Liver (tissue), 9 donors: ENCODE data around the gene SMOC1. TPM values are rescaled to one million over a fixed set of nuclear protein-coding genes. Genes with fewer than 3 reads are reported as not detected.

Experiments
- DNase-seq: peaks from one replicate; pipeline ENCODE4 v3.0.0-alpha.2; 2017; ENCODE audit warnings: low spot score
- H3K27ac ChIP-seq, 2 donors: one replicate each; pipeline ENCODE4 v1.7.0; 2013; ENCODE audit warnings: inconsistent platforms in 2 of 2, low read length in 2 of 2, control low read depth in 1 of 2, low read depth in 1 of 2, mild to moderate bottlenecking in 1 of 2
- H3K27me3 ChIP-seq, 4 donors: one replicate each; pipeline versions ENCODE4 v1.6.1 to v1.7.0; 2013; ENCODE audit warnings: low read length in 3 of 4, inconsistent platforms in 1 of 4, mild to moderate bottlenecking in 1 of 4, moderate library complexity in 1 of 4; ENCODE audit not compliant: control insufficient read depth in 4 of 4, insufficient read depth in 4 of 4
- H3K36me3 ChIP-seq, 4 donors: one replicate each; pipeline versions ENCODE4 v1.6.1 to v1.7.0; 2013; ENCODE audit warnings: low read length in 3 of 4, mild to moderate bottlenecking in 3 of 4, low read depth in 1 of 4, moderate library complexity in 1 of 4; ENCODE audit not compliant: control insufficient read depth in 4 of 4, insufficient read depth in 3 of 4
- H3K4me1 ChIP-seq, 4 donors: one replicate each; pipeline versions ENCODE4 v1.6.1 to v1.7.0; 2013; ENCODE audit warnings: low read length in 3 of 4, mild to moderate bottlenecking in 3 of 4, moderate library complexity in 1 of 4; ENCODE audit not compliant: control insufficient read depth in 4 of 4, insufficient read depth in 4 of 4
- H3K4me3 ChIP-seq, 3 donors: one replicate each; pipeline versions ENCODE4 v1.6.1 to v1.7.0; 2013; ENCODE audit warnings: low read length in 3 of 3, control low read depth in 1 of 3, low read depth in 1 of 3, mild to moderate bottlenecking in 1 of 3
- H3K9ac ChIP-seq, 2 donors: one replicate each; pipeline ENCODE4 v1.7.0; 2013; ENCODE audit warnings: low read length in 2 of 2, mild to moderate bottlenecking in 2 of 2, moderate library complexity in 2 of 2, control low read depth in 1 of 2, low read depth in 1 of 2
- H3K9me3 ChIP-seq, 4 donors: one replicate each; pipeline versions ENCODE4 v1.6.1 to v1.7.0; 2013; ENCODE audit warnings: low read length in 3 of 4; ENCODE audit not compliant: control insufficient read depth in 4 of 4
- EGR1 ChIP-seq, 2 donors: IDR thresholded peaks; 2 replicates each; pipeline ENCODE4 v1.6.1; 2016 to 2018; ENCODE audit warnings: antibody characterized with exemption in 2 of 2, low read depth in 2 of 2
- FOXA1 ChIP-seq: IDR thresholded peaks from 2 replicates; pipeline ENCODE4 v1.6.1; 2016; ENCODE audit warnings: antibody characterized with exemption
- FOXA2 ChIP-seq: IDR thresholded peaks from 2 replicates; pipeline ENCODE4 v1.6.1; 2016; ENCODE audit warnings: antibody characterized with exemption
- GABPA ChIP-seq, 2 donors: IDR thresholded peaks in 1 of 2; conservative IDR thresholded peaks in 1 of 2; 2 replicates each; pipeline ENCODE4 v1.6.1; 2016; ENCODE audit warnings: antibody characterized with exemption in 2 of 2, mild to moderate bottlenecking in 1 of 2, moderate library complexity in 1 of 2
- HNF4A ChIP-seq, 2 donors: conservative IDR thresholded peaks; 2 replicates each; pipeline ENCODE4 v1.6.1; 2016; ENCODE audit warnings: antibody characterized with exemption in 2 of 2, mild to moderate bottlenecking in 2 of 2
- HNF4G ChIP-seq: IDR thresholded peaks from 2 replicates; pipeline ENCODE4 v1.6.1; 2016; ENCODE audit warnings: antibody characterized with exemption
- JUND ChIP-seq, 2 donors: IDR thresholded peaks; 2 replicates each; pipeline ENCODE4 v1.6.1; 2016; ENCODE audit warnings: antibody characterized with exemption in 2 of 2
- RAD21 ChIP-seq, 2 donors: IDR thresholded peaks; 2 replicates each; pipeline ENCODE4 v1.6.1; 2016; ENCODE audit warnings: antibody characterized with exemption in 2 of 2, mild to moderate bottlenecking in 2 of 2
- REST ChIP-seq: IDR thresholded peaks from 2 replicates; pipeline ENCODE4 v1.6.1; 2016; ENCODE audit warnings: antibody characterized with exemption, mild to moderate bottlenecking
- RXRA ChIP-seq, 2 donors: IDR thresholded peaks; 2 replicates each; pipeline ENCODE4 v1.6.1; 2017 to 2018; ENCODE audit warnings: antibody characterized with exemption in 2 of 2, mild to moderate bottlenecking in 1 of 2
- SP1 ChIP-seq: IDR thresholded peaks from 2 replicates; pipeline ENCODE4 v1.6.1; 2018; ENCODE audit warnings: antibody characterized with exemption, mild to moderate bottlenecking
- TAF1 ChIP-seq: conservative IDR thresholded peaks from 2 replicates; pipeline ENCODE4 v1.6.1; 2016; ENCODE audit warnings: antibody characterized with exemption, mild to moderate bottlenecking
- YY1 ChIP-seq: IDR thresholded peaks from 2 replicates; pipeline ENCODE4 v1.6.1; 2016; ENCODE audit warnings: antibody characterized with exemption, mild to moderate bottlenecking
- WGBS: extraction: QIAGEN DNeasy Blood & Tissue Kit; methylation state at CpG from one replicate; pipeline ENCODE4 v1.1.7; 2013; 5-methylcytosine and 5-hydroxymethylcytosine counted together
- polyA plus RNA-seq, 2 donors: library from polyadenylated mRNA; stranded (reverse) in 1 of 2; unstranded in 1 of 2; fragments of 200-250 nt in 1 of 2; fragments of >200 nt in 1 of 2; fragmentation: Nextera tagmentation in 1 of 2; extraction: Ambion mirVana in 1 of 2; gene quantifications; one replicate each; pipeline versions ENCODE4 v1.2.1 to v1.2.3, GENCODE V29; 2013 to 2015
- total RNA-seq, 2 donors: library from RNA; depleted of rRNA; stranded (reverse); fragments of >200 nt; gene quantifications; one replicate each; pipeline ENCODE4 v1.2.3, GENCODE V29; 2014
- TF ChIP-seq, protein P1 (sequence below): IDR thresholded peaks from 2 replicates; pipeline ENCODE4 v1.6.1; 2016; ENCODE audit warnings: antibody characterized with exemption
- TF ChIP-seq, protein P2 (sequence below): IDR thresholded peaks from 2 replicates; pipeline ENCODE4 v1.6.1; 2016; ENCODE audit warnings: antibody characterized with exemption
- TF ChIP-seq, protein P3 (sequence below): fragments of 150-350 bp; IDR thresholded peaks from 2 replicates; pipeline ENCODE4 v1.5.1; 2017; ENCODE audit warnings: improper control_type of control experiment, low read depth, low read length; ENCODE audit not compliant: missing input control
- donor health status: healthy.
- donor health status: healthy.
- donor health status: healthy.
- donor health status: healthy.
- donor health status: healthy.

The SMOC1 gene
- total and polyA plus RNA-seq, 4 donors = 11.2 to 43.7 (median 27.4) TPM

DNA sequence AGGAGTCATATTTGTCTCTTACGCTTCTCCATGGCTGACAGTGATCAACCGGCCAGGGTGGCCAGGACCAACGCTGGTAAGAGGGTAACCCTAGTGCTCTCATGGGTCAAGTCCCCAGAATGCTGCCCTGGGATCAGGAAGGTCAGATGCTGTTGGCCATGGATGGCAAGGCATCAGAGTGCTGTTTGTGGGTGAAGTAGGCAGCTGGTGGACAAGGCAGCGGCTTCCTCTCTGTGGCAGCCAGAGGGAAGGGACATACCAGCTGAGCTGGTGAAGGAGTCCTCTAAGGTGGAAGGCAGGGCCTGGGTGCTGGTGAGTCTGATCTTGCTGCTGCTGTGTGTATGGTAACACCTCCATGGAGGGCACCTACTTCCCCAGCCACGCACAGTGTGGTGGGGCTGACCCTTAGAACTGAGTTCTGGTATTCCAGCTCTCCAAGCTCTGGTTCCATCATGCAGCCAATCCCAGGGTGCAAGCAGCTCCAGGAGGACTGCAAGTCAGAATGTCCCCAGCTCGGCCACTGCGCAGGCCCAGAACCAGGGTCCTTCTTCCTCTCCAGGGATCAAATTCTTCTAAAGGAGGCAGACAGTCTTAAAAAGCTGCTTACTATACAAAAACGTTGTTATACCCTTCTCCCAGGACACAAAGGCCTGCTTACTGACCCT is 13.4 kb upstream of the SMOC1 start:
- no peak overlapping the region for H3K9ac ChIP-seq
- TF ChIP-seq HNF4A (conservative IDR thresholded peaks at IDR 0.05) = no peak
- TF ChIP-seq, protein P1, sequence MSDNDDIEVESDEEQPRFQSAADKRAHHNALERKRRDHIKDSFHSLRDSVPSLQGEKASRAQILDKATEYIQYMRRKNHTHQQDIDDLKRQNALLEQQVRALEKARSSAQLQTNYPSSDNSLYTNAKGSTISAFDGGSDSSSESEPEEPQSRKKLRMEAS = no peak
- no peak for TF ChIP-seq EGR1 (IDR thresholded peaks at IDR 0.05; ENCODE audit: low read depth in 2 of 2)
- TF ChIP-seq RAD21 (IDR thresholded peaks at IDR 0.05) = no peak
- TF ChIP-seq GABPA (IDR thresholded peaks at IDR 0.05 in 1 of 2, conservative IDR thresholded peaks at IDR 0.05 in 1 of 2) = no peak
- TF ChIP-seq JUND (IDR thresholded peaks at IDR 0.05) = no peak
- TF ChIP-seq YY1 = no peak
- H3K9me3 ChIP-seq = peaks cover 0 to 4% (median 1%) of the 10 kb centered on the region in 4 donors
- H3K27me3 ChIP-seq = no peaks in the 10 kb centered on the region
- H3K36me3 ChIP-seq = no peaks in the 10 kb centered on the region
- WGBS = 89% methylated on average over 8 of the region's 8 CpGs
- H3K4me1 ChIP-seq = peaks cover 0 to 13% (median 7%) of the 10 kb centered on the region in 4 donors
- no peak overlapping the region for H3K4me3 ChIP-seq
- DNase-seq = no peak
- no peak overlapping the region for H3K27ac ChIP-seq

DNA sequence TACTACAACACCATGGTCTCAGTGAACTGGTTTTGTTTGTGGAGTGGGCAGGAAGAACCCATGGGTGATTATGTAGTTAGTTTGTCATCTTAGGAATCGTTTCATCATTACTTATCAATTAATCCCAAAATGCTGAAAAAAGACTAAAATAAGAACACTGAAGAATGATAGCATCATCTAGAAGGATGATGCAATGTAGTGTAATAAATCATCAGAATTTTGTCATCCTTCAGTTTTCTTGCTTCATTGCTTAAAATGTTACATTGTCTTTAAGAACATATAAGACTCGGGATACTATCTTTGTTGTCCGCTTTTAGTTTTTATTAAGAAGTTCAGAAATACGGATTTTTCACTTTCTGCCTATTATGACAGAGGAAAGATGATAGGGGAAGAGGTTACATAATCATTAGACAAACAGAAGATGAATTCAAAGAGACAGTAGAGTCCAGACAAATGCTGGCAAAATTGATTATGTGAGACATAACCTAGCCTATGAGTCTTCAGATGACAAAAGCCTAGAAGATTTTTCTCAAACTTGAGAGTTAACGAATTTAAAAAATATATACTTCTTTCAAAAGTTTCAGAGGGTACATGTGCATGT is 10.8 kb upstream of the SMOC1 start:
- Histone ChIP-seq H3K4me3 (no peak overlapping the region), H3K4me1 (peaks cover 0 to 4% (median 0%) of the 10 kb centered on the region in 4 donors), H3K9ac (no peak overlapping the region), H3K36me3 (no peaks in the 10 kb centered on the region), H3K9me3 (peaks cover 0 to 4% (median 1%) of the 10 kb centered on the region in 4 donors), H3K27ac (no peak overlapping the region), H3K27me3 (no peaks in the 10 kb centered on the region)
- 79% methylated on average over 5 of the region's 5 CpGs for WGBS
- no peak for DNase-seq
- TF ChIP-seq REST = no peak
- TF ChIP-seq, protein P2, sequence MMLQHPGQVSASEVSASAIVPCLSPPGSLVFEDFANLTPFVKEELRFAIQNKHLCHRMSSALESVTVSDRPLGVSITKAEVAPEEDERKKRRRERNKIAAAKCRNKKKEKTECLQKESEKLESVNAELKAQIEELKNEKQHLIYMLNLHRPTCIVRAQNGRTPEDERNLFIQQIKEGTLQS = no peak
- TF ChIP-seq RXRA (IDR thresholded peaks at IDR 0.05) = no peak
- no peak for TF ChIP-seq YY1
- TF ChIP-seq EGR1 (IDR thresholded peaks at IDR 0.05; ENCODE audit: low read depth in 2 of 2) = no peak
- TF ChIP-seq, protein P1 = no peak
- TF ChIP-seq JUND (IDR thresholded peaks at IDR 0.05) = no peak
- no peak for TF ChIP-seq TAF1
- TF ChIP-seq FOXA1 = no peak
- no peak for TF ChIP-seq FOXA2
- TF ChIP-seq, protein P3, sequence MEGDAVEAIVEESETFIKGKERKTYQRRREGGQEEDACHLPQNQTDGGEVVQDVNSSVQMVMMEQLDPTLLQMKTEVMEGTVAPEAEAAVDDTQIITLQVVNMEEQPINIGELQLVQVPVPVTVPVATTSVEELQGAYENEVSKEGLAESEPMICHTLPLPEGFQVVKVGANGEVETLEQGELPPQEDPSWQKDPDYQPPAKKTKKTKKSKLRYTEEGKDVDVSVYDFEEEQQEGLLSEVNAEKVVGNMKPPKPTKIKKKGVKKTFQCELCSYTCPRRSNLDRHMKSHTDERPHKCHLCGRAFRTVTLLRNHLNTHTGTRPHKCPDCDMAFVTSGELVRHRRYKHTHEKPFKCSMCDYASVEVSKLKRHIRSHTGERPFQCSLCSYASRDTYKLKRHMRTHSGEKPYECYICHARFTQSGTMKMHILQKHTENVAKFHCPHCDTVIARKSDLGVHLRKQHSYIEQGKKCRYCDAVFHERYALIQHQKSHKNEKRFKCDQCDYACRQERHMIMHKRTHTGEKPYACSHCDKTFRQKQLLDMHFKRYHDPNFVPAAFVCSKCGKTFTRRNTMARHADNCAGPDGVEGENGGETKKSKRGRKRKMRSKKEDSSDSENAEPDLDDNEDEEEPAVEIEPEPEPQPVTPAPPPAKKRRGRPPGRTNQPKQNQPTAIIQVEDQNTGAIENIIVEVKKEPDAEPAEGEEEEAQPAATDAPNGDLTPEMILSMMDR = no peak
- TF ChIP-seq HNF4G = no peak
- no peak for TF ChIP-seq SP1
